ENCODE measurements around the gene CACNA2D3.

Gene CACNA2D3

DNA sequence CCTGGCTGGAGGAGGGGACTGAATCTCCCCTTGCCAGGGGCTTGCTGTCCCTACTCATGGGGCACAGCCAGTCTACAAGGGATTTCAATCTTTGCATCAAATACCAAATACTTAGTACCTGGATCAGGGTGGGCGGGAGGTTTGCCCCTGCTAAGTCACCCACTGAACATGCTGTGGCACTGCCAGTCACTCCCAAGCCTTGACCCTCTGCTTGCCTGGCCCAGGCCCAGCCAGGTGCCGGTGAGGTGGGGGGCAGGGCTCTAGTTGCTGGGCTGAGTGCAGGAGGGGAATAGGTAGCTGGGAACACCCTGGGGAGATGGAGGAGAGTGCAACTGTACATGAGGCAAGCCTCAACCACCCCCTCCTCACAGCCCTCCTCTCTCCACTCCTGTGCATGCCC lies 941.8 kb downstream of the CACNA2D3 start:
- H3K36me3 ChIP-seq (ENCODE audit: insufficient read depth, low read length) = no peaks in the 10 kb centered on the region
- H3K9ac ChIP-seq (ENCODE audit: low read depth, low read length) = no peak overlapping the region
- peaks cover 27% of the 10 kb centered on the region for H3K4me1 ChIP-seq (ENCODE audit: insufficient read depth, low read length)

DNA sequence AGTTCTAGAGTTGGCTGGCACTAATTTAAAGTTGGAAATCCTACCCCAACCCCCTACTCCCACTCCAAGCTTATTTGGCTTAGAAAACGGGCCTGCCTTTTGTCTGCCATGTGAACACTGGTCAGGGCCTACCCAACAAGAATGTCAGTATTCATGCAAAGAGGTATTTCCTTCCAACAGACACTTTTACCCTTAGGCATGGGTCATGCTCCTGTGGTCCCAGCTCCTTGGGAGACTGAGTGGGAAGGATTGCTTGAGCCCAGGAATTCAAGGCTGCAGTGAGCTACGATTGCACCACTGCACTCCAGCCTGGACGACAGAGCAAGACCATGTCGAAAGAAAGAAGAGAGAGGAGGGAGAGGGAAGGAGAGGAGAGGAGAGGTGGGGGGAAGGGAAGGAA lies 943.0 kb downstream of the CACNA2D3 start:
- peaks cover 27% of the 10 kb centered on the region for H3K4me1 ChIP-seq (ENCODE audit: insufficient read depth, low read length)
- no peak overlapping the region for H3K9ac ChIP-seq (ENCODE audit: low read depth, low read length)
- H3K36me3 ChIP-seq (ENCODE audit: insufficient read depth, low read length) = no peaks in the 10 kb centered on the region
- no peaks in the 10 kb centered on the region for H3K9me3 ChIP-seq (ENCODE audit: control insufficient read depth, insufficient read depth, low read length)

More for the DNA sequence above, 941.8 kb downstream of the CACNA2D3 start:
- no peaks in the 10 kb centered on the region for H3K9me3 ChIP-seq (ENCODE audit: control insufficient read depth, insufficient read depth, low read length)

DNA sequence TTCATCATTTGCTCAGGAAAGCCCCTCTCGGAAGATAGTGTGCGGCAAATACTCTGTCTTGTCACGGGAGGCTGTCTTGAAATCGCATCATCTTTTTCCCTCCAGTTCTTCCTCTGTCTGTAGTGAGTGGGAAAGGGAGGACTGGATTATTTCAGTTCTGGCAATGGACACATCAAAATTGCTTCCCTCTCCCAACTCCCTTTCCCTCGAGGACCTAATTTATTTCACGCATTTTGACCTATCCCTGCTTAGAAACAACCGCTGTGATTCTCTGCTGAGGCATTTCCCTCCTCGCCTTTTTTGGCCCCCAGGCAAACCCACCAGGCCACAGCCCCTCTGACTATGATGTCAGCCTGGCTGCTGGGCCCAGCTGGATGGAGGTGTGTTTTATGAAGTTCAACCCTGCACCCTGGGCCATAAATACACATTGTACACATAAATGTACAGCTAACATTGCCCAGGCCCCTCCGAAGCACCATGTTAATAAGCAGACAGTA lies 944.2 kb downstream of the CACNA2D3 start:
- H3K9ac ChIP-seq (ENCODE audit: low read depth, low read length) = no peak overlapping the region
- H3K4me1 ChIP-seq (ENCODE audit: insufficient read depth, low read length) = peaks cover 19% of the 10 kb centered on the region
- no peaks in the 10 kb centered on the region for H3K36me3 ChIP-seq (ENCODE audit: insufficient read depth, low read length)
- no peaks in the 10 kb centered on the region for H3K9me3 ChIP-seq (ENCODE audit: control insufficient read depth, insufficient read depth, low read length)

DNA sequence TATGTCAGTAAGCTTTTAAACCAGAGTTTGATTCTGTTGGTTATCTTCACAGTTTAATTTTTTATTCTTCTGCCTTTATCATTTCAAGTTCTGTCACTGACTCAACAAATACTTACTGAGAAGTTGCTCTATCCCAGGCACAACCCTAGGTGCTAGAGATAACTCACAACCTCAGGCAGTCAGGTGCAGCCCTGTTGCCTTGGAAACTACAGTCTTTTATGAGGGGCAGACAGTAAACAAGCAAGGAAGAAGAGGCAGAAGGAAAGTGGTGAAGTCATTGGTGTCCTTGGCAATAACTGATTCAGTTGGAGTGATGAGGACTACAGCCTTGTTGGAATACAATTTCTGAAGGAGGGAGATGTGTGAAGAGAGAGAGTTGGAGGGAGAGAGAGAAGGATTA lies 947.6 kb downstream of the CACNA2D3 start:
- Histone ChIP-seq H3K4me1 (ENCODE audit: insufficient read depth, low read length) (peaks cover 10% of the 10 kb centered on the region; the same call in 1 of the 2 replicates), H3K9me3 (ENCODE audit: control insufficient read depth, insufficient read depth, low read length) (no peaks in the 10 kb centered on the region), H3K9ac (ENCODE audit: low read depth, low read length) (no peak overlapping the region), H3K36me3 (ENCODE audit: insufficient read depth, low read length) (no peaks in the 10 kb centered on the region)

DNA sequence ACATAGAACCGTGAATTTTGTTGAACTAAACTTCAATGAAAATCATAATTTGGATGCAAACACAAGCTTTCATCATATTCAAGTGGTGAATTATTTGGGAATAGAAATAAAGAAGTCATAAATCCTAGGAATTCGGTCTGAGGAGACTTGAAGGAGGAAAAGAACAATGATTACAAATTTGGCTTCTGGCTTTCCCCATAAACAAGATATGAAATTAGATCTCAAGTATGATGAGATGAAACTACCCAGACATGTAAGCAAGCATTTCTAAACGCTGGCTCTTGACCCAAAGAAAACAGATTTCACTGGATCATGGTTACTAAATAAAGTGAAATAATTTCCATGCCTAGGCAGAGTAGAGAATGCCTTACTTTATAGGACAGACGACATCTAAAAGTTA lies 952.4 kb downstream of the CACNA2D3 start:
- Histone ChIP-seq H3K9me3 (ENCODE audit: control insufficient read depth, insufficient read depth, low read length) (no peaks in the 10 kb centered on the region), H3K36me3 (ENCODE audit: insufficient read depth, low read length) (no peaks in the 10 kb centered on the region), H3K4me1 (ENCODE audit: insufficient read depth, low read length) (no peaks in the 10 kb centered on the region), H3K9ac (ENCODE audit: low read depth, low read length) (no peak overlapping the region)

DNA sequence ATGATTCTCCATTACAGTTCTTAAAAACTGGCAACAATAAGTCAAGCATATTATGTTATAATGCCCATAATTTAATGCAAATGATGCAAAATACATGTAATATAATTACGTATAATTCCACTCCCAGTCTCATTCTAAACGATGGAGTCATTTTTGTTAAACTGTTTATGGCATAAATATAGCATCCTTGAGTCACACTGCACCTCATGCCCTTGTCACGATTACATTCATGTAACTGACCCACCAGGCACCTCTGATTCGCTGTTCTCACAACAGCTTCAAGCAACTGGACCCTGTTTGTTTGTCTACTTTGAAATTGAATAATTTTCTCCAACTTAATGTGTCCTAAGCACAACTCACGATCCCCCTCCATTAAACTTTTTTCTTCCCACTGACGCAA lies 953.5 kb downstream of the CACNA2D3 start:
- Histone ChIP-seq H3K9ac (ENCODE audit: low read depth, low read length) (no peak overlapping the region), H3K36me3 (ENCODE audit: insufficient read depth, low read length) (no peaks in the 10 kb centered on the region), H3K4me1 (ENCODE audit: insufficient read depth, low read length) (no peaks in the 10 kb centered on the region), H3K9me3 (ENCODE audit: control insufficient read depth, insufficient read depth, low read length) (no peaks in the 10 kb centered on the region)

DNA sequence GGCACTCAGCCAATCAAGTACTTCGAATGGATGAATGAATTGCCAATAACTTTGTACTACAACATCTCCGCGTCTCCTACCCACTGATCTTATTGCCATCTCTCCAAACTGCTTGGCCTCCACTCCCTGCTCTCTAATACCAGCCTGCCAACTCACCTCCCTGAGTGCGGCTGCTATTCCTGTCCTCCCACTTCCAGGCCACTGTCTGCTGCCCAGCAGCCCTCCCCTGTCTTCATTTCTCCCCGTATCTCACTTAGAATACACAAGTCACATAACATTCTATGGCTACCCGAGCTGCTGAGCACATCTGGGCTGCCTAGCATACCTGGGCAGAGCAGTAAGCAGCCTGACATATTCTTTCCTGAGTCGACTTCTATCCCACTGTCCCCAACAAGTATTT lies 955.4 kb downstream of the CACNA2D3 start:
- Histone ChIP-seq H3K36me3 (ENCODE audit: insufficient read depth, low read length) (no peaks in the 10 kb centered on the region), H3K4me1 (ENCODE audit: insufficient read depth, low read length) (no peaks in the 10 kb centered on the region), H3K9ac (ENCODE audit: low read depth, low read length) (no peak overlapping the region), H3K9me3 (ENCODE audit: control insufficient read depth, insufficient read depth, low read length) (no peaks in the 10 kb centered on the region)

DNA sequence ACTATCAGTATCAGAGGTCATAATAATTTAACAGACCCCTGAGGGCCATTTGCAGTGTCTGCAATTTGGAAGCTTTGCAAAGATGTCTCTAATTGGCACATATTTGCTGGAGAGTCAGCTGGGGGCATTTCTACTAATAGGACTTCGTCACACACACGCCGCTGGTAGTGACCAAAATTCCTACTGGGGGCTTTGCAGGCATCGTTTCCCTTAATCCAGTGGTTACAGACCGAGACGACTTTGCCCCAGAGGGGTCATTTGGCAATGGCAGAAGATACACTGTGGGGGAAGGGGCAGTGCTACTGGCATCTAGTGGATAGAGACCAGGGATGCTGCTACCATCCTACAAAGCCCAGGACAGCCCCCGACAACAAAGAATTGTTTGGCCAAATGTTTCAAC lies 956.5 kb downstream of the CACNA2D3 start:
- Histone ChIP-seq H3K36me3 (ENCODE audit: insufficient read depth, low read length) (no peaks in the 10 kb centered on the region), H3K4me1 (ENCODE audit: insufficient read depth, low read length) (no peaks in the 10 kb centered on the region), H3K9ac (ENCODE audit: low read depth, low read length) (no peak overlapping the region), H3K9me3 (ENCODE audit: control insufficient read depth, insufficient read depth, low read length) (no peaks in the 10 kb centered on the region)

DNA sequence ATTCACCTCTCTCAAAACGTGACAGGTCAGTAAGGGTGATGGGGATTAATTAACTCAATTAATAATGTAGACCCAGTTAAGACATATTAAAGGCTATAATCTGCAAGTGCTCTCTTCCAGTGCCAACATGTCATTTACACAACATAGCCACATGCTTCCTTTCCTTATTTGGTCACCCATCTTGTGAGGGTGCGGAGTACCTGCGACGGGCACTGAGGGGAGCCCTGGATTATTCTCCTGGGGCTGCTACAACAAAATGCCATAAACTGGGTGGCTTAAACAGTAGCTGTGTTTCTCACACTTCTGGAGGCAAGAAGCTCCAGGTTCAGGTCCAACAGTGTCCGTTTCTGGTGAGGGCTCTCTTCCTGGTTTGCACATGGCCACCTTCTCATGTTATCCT lies 962.9 kb downstream of the CACNA2D3 start:
- no peaks in the 10 kb centered on the region for H3K9me3 ChIP-seq (ENCODE audit: control insufficient read depth, insufficient read depth, low read length)

DNA sequence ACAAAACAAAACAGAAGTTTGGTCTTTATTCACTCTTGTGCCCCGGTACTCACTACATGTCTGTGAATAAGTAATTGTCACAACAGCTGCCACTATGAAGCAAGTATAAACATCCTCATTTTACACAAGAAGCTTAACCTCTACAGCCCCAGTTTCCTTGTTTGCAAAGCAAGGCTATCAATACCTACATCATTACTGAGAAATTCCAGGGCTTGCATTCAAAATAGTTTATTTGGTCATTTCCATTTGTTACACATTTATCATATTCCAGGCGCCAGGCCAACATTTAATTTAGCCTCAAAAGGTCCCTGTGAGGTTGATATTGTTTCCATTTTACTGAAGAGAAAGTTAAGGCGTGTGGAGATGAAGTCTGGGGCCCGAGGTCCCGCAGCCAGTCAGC lies 966.9 kb downstream of the CACNA2D3 start:
- no peaks in the 10 kb centered on the region for H3K4me1 ChIP-seq (ENCODE audit: insufficient read depth, low read length)
- no peak overlapping the region for H3K9ac ChIP-seq (ENCODE audit: low read depth, low read length)
- H3K36me3 ChIP-seq (ENCODE audit: insufficient read depth, low read length) = no peaks in the 10 kb centered on the region
- H3K9me3 ChIP-seq (ENCODE audit: control insufficient read depth, insufficient read depth, low read length) = no peaks in the 10 kb centered on the region

More for the DNA sequence above, 962.9 kb downstream of the CACNA2D3 start:
- Histone ChIP-seq H3K4me1 (ENCODE audit: insufficient read depth, low read length) (no peaks in the 10 kb centered on the region), H3K36me3 (ENCODE audit: insufficient read depth, low read length) (no peaks in the 10 kb centered on the region), H3K9ac (ENCODE audit: low read depth, low read length) (no peak overlapping the region)

DNA sequence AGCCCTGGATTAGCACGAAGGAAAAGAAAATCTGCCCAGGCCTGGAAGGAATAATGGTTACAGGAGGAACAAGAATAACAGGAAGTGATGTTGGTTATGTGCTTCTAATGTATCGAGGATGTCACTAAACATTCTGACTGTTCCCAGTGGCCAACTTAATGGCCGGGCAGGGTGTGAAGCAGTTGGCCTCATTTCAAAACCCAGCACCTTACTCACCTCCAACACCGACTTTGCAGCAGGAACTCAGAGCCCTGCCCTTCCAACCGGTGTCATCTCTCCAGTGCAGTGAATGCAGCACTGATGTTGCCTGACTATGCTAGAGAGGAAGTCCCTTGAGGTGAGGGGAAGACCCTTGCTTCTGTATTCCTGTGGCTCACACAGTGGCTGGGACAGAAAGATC lies 967.9 kb downstream of the CACNA2D3 start:
- Histone ChIP-seq H3K4me1 (ENCODE audit: insufficient read depth, low read length) (peaks cover 4% of the 10 kb centered on the region; the same call in 1 of the 2 replicates), H3K9me3 (ENCODE audit: control insufficient read depth, insufficient read depth, low read length) (no peaks in the 10 kb centered on the region), H3K9ac (ENCODE audit: low read depth, low read length) (no peak overlapping the region)

DNA sequence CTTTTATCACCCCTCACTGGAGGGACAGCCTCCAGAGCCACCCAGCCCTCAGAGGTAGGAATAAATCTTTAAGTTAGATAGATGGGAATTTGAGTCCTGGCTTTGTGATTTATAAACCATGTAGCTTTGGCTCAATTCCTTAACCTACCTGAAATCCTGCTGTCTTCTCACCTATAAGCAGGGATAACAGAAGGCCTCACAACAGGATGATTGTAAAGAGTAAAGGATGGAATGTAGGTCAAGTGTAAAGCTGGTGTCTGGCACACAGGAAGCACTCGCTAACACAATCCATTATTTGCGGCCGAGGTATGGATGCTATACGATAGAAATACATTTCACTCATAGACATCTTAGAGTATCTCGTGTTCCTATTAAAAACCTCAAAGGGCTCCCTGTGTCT lies 968.4 kb downstream of the CACNA2D3 start:
- Histone ChIP-seq H3K36me3 (ENCODE audit: insufficient read depth, low read length) (no peaks in the 10 kb centered on the region), H3K4me1 (ENCODE audit: insufficient read depth, low read length) (peaks cover 4% of the 10 kb centered on the region; the same call in 1 of the 2 replicates), H3K9me3 (ENCODE audit: control insufficient read depth, insufficient read depth, low read length) (no peaks in the 10 kb centered on the region), H3K9ac (ENCODE audit: low read depth, low read length) (no peak overlapping the region)

More for the DNA sequence above, 967.9 kb downstream of the CACNA2D3 start:
- no peaks in the 10 kb centered on the region for H3K36me3 ChIP-seq (ENCODE audit: insufficient read depth, low read length)

DNA sequence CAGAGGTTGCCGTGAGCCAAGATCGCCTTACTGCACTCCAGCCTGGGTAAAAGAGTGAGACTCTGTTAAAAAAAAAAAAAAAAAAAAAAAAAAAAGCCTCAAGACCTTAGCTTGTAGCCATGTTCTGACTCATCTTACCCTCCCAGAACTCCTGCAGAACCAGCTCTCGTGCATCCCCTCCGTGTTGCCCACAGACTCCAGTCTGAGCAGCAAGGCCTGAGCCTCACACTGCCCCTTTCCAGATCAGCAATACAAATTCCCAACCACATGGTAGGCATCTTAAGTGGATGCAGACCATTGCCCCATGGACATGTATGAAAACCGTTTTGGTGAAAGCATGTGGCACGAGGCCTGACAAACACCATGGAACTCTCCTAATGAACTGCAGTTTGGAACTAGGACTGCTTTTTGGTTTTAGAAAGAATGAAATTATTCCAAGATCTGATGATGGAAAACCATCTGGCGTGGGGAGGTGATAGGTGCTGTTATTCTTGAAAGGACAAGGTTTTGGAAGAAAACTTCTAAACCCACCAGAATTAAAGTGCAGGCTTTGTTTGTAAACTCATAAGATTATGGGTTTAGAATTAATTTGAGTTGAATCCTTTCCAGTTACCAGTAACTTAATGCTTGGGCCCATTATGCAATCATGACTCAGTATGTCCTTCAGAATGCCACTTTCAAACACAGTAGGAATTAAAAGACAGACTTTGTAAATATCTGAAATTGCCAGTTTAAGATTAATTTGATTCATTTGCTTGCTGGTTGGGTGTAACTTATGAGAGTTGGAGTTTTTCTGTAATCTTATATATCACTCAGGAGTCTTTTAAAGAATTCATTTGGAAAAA lies 969.3 kb downstream of the CACNA2D3 start:
- H3K4me1 ChIP-seq (ENCODE audit: insufficient read depth, low read length) = peaks cover 4% of the 10 kb centered on the region; the same call in 1 of the 2 replicates
- H3K9ac ChIP-seq (ENCODE audit: low read depth, low read length) = no peak overlapping the region
- no peaks in the 10 kb centered on the region for H3K36me3 ChIP-seq (ENCODE audit: insufficient read depth, low read length)
- H3K9me3 ChIP-seq (ENCODE audit: control insufficient read depth, insufficient read depth, low read length) = no peaks in the 10 kb centered on the region

DNA sequence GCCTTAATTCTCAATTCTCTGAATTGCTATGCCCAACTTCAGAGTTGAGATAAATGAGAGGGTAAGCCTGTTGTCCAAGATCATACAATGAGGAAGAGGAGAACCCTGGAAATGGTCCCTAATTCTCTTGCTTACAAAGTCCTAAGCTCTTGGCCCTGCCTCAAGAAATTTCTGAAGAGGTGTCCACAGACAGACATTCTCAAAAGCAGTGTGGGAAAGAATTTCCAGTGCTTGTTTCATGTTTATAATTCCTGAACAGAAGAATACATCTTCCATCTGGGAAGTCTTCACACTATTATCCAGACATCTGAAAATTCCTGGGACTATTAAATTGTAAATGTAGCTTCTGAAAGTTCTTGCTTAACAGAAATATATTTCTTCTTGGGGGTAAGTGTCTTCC lies 972.3 kb downstream of the CACNA2D3 start:
- Histone ChIP-seq H3K4me1 (ENCODE audit: insufficient read depth, low read length) (peaks cover 4% of the 10 kb centered on the region; the same call in 1 of the 2 replicates), H3K9me3 (ENCODE audit: control insufficient read depth, insufficient read depth, low read length) (no peaks in the 10 kb centered on the region), H3K36me3 (ENCODE audit: insufficient read depth, low read length) (no peaks in the 10 kb centered on the region), H3K9ac (ENCODE audit: low read depth, low read length) (no peak overlapping the region)

DNA sequence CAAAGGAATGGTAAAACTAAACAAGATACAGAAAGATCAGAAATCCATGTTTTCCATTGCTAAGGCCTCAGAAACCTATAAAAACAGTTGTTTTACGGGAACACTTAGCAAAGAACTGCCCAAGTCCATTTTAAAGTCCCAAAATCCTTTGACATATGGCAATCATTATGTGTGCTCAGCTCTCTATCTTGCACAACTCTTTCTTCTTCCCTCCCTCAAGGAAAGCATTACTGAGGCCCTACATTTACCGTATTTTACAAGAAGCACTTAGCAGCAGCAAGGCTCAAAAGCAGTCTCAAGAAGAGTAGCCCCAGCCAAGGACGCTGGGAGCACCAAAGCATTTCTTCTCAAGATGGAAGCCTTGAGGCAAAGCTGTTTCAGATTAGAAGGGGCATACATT lies 975.1 kb downstream of the CACNA2D3 start:
- Histone ChIP-seq H3K4me1 (ENCODE audit: insufficient read depth, low read length) (peaks cover 4% of the 10 kb centered on the region; the same call in 1 of the 2 replicates), H3K36me3 (ENCODE audit: insufficient read depth, low read length) (no peaks in the 10 kb centered on the region)

More for the DNA sequence above, 975.1 kb downstream of the CACNA2D3 start:
- Histone ChIP-seq H3K9ac (ENCODE audit: low read depth, low read length) (no peak overlapping the region), H3K9me3 (ENCODE audit: control insufficient read depth, insufficient read depth, low read length) (no peaks in the 10 kb centered on the region)
